GM18909 (cell line): ENCODE measurements around the gene PIK3AP1.
"Not testable (repeated sequence)": the region's sequence is repeated elsewhere in the genome, so short reads cannot be mapped to it uniquely, and the experiment has no call there.

Experiments used
- ATAC-seq: cut with Tn5 transposase; IDR thresholded peaks from one replicate; pipeline ENCODE4 v1.9.1; 2021; ENCODE audit warnings: mild to moderate bottlenecking; ENCODE audit not compliant: unreplicated experiment, poor library complexity

The PIK3AP1 gene, protein sequence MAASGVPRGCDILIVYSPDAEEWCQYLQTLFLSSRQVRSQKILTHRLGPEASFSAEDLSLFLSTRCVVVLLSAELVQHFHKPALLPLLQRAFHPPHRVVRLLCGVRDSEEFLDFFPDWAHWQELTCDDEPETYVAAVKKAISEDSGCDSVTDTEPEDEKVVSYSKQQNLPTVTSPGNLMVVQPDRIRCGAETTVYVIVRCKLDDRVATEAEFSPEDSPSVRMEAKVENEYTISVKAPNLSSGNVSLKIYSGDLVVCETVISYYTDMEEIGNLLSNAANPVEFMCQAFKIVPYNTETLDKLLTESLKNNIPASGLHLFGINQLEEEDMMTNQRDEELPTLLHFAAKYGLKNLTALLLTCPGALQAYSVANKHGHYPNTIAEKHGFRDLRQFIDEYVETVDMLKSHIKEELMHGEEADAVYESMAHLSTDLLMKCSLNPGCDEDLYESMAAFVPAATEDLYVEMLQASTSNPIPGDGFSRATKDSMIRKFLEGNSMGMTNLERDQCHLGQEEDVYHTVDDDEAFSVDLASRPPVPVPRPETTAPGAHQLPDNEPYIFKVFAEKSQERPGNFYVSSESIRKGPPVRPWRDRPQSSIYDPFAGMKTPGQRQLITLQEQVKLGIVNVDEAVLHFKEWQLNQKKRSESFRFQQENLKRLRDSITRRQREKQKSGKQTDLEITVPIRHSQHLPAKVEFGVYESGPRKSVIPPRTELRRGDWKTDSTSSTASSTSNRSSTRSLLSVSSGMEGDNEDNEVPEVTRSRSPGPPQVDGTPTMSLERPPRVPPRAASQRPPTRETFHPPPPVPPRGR

DNA sequence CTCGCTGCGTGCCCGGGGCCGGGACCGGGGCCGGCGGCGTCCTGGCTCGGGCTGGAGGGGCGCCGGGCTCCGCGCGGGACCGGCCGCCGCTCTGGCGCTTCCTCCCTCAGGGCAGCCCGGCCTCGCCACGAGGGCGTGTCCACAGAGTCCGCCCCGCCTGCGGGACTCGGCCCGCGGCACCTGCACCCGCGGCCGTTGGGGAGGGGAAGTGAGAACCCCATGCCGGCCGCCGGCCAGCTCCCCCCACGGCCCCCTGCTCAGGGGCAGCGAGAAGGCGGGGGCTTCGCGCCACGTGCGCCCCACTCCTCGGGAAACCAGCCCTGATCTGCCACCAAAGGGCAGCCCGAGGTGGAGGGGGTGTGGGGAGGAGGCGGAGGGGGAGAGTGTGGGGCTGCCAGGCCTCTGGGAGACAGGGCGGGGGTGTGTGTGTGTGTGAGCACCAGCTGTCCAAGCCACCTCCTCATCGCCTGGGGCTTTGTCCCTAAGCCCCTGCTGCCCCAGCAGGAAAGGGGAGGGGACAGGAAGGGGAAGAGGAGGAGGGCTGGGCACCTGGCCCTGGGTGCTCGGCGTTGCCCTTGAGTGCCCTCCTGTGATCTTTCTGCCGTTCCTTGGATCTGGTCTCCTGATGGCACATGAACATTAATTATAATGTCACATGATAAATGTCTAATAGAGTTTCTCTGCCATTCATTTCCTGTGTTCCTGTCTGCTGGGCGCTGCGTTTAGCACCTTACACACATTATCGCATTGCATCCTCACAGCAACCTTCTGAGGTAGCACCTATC lies at the start of gene PIK3AP1:
Gene PIK3AP1 (minus strand): TSS at position 93 of the 785 bp plus-strand sequence. CDS start 120 bp downstream, outside the sequence.
- ATAC-seq = peak; percentile 62

GRCh38 chr10:96768136-96768535 lies 47.8 kb upstream of the PIK3AP1 start:
- ATAC-seq = no peak

- no peak for ATAC-seq
Measured at GRCh38 chr10:96767611-96768010, 47.3 kb upstream of the PIK3AP1 start.

- ATAC-seq = peak; percentile 50
Measured at GRCh38 chr10:96765406-96766240, 45.3 kb upstream of the PIK3AP1 start.

- no peak for ATAC-seq
Measured at GRCh38 chr10:96764425-96765060, 44.2 kb upstream of the PIK3AP1 start.

DNA sequence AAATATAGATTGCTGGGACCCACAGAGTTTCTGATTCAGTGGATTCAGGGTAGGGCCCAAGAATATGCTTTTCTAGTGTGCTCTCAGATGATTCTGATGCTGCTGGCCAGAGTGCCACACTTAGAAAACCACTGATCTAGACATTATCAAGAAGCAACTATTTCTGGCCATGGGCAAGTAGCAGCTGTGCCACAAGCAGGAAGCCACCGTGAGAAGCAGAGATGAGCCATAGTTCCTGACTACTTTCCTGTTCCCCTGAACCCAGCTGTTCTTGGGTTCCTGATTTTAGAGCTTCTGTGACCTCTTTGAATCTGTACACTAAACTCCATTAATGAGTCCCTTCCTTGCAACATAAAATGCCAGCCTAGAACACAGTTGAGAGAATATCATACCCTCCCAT lies 38.1 kb upstream of the PIK3AP1 start:
- ATAC-seq = peak; percentile 84

GRCh38 chr10:96756111-96756903 lies 36.0 kb upstream of the PIK3AP1 start:
- no peak for ATAC-seq

DNA sequence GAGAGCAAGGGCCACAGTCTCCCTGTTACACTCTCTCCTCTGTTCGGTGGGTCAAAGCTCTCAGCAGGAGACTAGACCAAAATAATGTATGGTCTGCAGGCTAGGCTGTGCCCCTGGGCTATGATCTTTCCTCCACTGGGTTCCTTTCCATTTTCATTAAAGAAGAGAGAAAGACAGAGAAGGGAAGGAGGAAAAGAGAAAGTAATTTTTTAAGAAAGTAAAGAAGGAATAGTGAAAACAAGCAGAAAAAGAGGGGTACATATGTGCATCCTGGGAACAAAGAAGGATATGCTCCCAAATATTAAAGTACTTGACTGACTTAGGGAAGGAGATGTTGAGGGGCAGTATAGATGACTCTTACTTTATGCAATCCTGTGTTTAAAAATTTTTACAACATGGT lies 33.6 kb upstream of the PIK3AP1 start:
- no peak for ATAC-seq

GRCh38 chr10:96752375-96752774 lies 32.1 kb upstream of the PIK3AP1 start:
- no peak for ATAC-seq

DNA sequence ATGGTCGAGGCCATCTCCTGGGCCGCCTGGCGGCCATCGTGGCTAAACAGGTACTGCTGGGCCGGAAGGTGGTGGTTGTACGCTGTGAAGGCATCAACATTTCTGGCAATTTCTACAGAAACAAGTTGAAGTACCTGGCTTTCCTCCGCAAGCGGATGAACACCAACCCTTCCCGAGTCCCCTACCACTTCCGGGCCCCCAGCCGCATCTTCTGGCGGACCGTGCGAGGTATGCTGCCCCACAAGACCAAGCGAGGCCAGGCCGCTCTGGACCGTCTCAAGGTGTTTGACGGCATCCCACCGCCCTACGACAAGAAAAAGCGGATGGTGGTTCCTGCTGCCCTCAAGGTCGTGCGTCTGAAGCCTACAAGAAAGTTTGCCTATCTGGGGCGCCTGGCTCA lies 30.0 kb upstream of the PIK3AP1 start:
- not testable (repeated sequence) for ATAC-seq

- peak; percentile 91 for ATAC-seq
Measured at GRCh38 chr10:96747734-96748550, 27.6 kb upstream of the PIK3AP1 start.

- ATAC-seq = no peak
Measured at GRCh38 chr10:96746503-96746902, 26.2 kb upstream of the PIK3AP1 start.

DNA sequence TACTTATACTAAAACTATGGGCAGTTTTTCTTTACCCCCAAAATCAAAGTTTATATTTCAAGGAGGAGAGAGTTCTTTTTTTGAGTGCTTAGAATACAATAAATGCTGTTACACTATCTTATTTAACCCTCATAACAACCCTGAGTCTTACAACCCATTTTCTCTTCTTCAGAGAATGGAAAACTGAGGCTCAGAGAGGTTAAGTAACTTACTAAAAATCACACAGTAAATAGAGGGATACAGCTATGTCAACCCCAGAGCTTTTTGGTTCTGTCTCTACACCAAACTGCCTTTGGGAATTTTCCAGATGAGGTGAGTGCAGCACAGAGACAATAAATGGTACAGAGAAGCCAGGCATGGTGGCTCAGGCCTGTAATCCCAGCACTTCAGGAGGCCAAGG lies 25.6 kb upstream of the PIK3AP1 start:
- no peak for ATAC-seq

DNA sequence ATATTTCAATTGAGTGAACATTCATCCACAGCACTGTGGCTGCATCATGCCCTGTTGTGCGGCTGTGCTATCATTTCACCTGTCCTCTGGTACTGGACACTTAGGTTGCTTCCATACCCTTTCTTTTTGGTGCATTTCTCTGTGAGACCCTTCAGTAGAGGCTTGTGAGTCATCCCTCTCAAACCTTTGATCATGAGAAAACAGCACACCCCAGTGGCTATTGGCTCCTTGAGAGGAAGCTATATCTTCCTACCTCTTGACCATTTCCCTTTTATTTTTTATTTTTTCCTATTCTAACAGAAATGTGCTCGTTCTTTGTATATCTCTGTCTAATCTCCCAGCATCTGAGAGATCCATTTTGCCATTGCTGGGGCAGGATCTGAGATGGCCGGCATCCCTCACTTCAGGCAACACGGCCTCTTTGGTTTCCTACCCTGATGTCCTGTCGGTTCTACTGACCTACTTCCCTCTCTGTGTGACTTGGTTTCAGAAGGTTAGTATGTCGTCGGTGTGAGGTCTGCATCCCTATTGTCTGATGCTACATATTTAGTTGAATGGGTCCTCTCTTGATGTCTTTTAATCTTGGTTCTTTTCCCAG lies 23.8 kb upstream of the PIK3AP1 start:
- no peak for ATAC-seq

DNA sequence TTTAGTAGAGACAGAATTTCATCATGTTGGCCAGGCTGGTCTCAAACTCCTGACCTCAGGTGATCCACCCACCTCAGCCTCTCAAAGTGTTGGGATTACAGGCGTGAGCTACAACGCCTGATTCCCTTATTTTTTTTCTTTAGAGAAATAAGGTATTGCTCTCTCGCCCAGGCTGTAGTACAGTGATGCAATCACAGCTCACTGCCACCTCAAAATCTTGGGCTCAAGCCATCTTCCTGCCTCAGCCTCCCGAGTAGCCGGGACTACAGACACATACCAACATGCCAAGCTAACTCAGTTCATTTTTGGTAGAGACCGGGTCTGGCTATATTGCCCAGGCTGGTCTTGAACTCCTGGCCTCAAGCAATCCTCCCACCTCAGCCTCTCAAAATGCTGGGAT lies 21.2 kb upstream of the PIK3AP1 start:
- not testable (repeated sequence) for ATAC-seq

GRCh38 chr10:96740579-96741281 lies 20.4 kb upstream of the PIK3AP1 start:
- ATAC-seq = no peak

- no peak for ATAC-seq
Measured at GRCh38 chr10:96740141-96740540, 19.8 kb upstream of the PIK3AP1 start.
